ENCODE results near the gene LIN7B.

- TF ChIP-seq CTCF (conservative IDR thresholded peaks at IDR 0.05 in 1 of 2, IDR thresholded peaks at IDR 0.05 in 1 of 2; ENCODE audit: low read depth in 1 of 2, low read length in 2 of 2) (no peak), EZH2 (IDR thresholded peaks at IDR 0.05; ENCODE audit: low read length, missing control alignments) (no peak)
Measured at GRCh38 chr19:49148044-49148682, 34.0 kb downstream of the LIN7B start.
